OCI-M2 (cell line): ENCODE results near the gene C16orf54.
"Not testable (repeated sequence)": the region's sequence is repeated elsewhere in the genome, so short reads cannot be mapped to it uniquely, and the experiment has no call there.

Experiments used
- DNase-seq: peaks from one replicate; lab custom pipeline; 2025; ENCODE audit not compliant: unreplicated experiment; lab: John Stamatoyannopoulos, UW

C16orf54 gene

GRCh38 chr16:29770250-29770929 lies 24.6 kb upstream of the C16orf54 start:
- no peak for DNase-seq

- DNase-seq, result no peak
Observed at GRCh38 chr16:29769507-29769906, 23.7 kb upstream of the C16orf54 start.

- DNase-seq, result no peak
Observed at GRCh38 chr16:29767062-29767461, 21.3 kb upstream of the C16orf54 start.

- DNase-seq, result no peak
Observed at GRCh38 chr16:29766571-29766970, 20.8 kb upstream of the C16orf54 start.

GRCh38 chr16:29765167-29766032 lies 19.6 kb upstream of the C16orf54 start:
- DNase-seq, result no peak

GRCh38 chr16:29763326-29763725 lies 17.5 kb upstream of the C16orf54 start:
- DNase-seq, result no peak

GRCh38 chr16:29761882-29762281 lies 16.1 kb upstream of the C16orf54 start:
- no peak for DNase-seq

GRCh38 chr16:29761280-29761651 lies 15.5 kb upstream of the C16orf54 start:
- DNase-seq, result not testable (repeated sequence)

- no peak for DNase-seq
Observed at GRCh38 chr16:29760567-29761279, 14.9 kb upstream of the C16orf54 start.

GRCh38 chr16:29757950-29758466 lies 12.2 kb upstream of the C16orf54 start:
- DNase-seq, result no peak

GRCh38 chr16:29757086-29757485 lies 11.3 kb upstream of the C16orf54 start:
- DNase-seq, result not testable (repeated sequence)

- no peak for DNase-seq
Observed at GRCh38 chr16:29756654-29757053, 10.9 kb upstream of the C16orf54 start.

GRCh38 chr16:29753516-29753915 lies 7.7 kb upstream of the C16orf54 start:
- no peak for DNase-seq

- not testable (repeated sequence) for DNase-seq
Observed at GRCh38 chr16:29748760-29749149, 3.0 kb upstream of the C16orf54 start.

- no peak for DNase-seq
Observed at GRCh38 chr16:29747947-29748759, 2.4 kb upstream of the C16orf54 start.

- DNase-seq, result not testable (repeated sequence)
Observed at GRCh38 chr16:29746518-29746917, 728 bp upstream of the C16orf54 start.

GRCh38 chr16:29745121-29745852 lies 503 bp downstream of the C16orf54 start:
- no peak for DNase-seq

GRCh38 chr16:29744541-29745101 lies 1.2 kb downstream of the C16orf54 start:
- DNase-seq, result no peak

GRCh38 chr16:29743827-29744531 lies 1.8 kb downstream of the C16orf54 start:
- no peak for DNase-seq
